GF-D8 (cell line): ENCODE data around the gene ASPHD2.

Source experiments
- DNase-seq: peaks from one replicate; lab custom pipeline; 2025; lab: John Stamatoyannopoulos, UW

Gene ASPHD2

DNA sequence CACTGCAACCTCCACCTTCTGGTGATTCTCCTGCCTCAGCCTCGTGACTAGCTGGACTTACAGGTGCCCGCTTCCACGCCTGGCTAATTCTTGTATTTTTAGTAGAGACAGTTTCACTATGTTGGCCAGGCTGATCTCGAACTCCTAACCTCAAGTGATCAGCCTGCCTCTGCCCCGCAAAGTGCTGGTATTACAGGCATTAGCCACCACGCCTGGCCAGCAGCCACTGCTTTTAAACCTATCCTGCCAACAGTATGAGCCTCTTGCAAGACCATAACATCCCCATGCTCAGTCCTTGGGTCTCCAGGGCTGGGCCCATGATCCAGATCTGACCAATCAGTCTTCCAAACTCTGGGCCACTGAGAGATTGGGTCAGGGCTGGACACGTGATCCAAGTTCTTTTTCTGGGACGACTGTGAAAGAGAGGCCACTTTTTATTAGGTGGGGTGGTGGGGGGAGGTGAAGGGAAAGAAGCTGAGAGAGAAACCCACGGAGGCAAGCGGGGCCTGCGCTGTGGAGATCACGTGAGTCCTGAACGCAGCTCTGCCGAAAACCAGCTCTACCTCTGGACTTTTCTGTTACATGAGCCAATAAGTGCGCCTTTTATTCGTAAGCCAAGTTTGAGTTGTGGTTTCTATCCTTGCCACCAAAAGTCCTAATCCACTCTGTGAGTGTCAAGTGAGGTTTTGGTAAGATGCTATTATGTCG is 17.9 kb downstream of the ASPHD2 start:
- no peak for DNase-seq

- DNase-seq = no peak
Observed at GRCh38 chr22:26447584-26448329, 18.7 kb downstream of the ASPHD2 start.

GRCh38 chr22:26448334-26448733 is 19.3 kb downstream of the ASPHD2 start:
- DNase-seq = no peak

- no peak for DNase-seq
Observed at GRCh38 chr22:26448941-26449340, 19.9 kb downstream of the ASPHD2 start.

GRCh38 chr22:26450453-26451185 is 21.6 kb downstream of the ASPHD2 start:
- no peak for DNase-seq

- no peak for DNase-seq
Observed at GRCh38 chr22:26452236-26453016, 23.4 kb downstream of the ASPHD2 start.

- no peak for DNase-seq
Observed at GRCh38 chr22:26453216-26453615, 24.2 kb downstream of the ASPHD2 start.

- no peak for DNase-seq
Observed at GRCh38 chr22:26453812-26454500, 24.9 kb downstream of the ASPHD2 start.

DNA sequence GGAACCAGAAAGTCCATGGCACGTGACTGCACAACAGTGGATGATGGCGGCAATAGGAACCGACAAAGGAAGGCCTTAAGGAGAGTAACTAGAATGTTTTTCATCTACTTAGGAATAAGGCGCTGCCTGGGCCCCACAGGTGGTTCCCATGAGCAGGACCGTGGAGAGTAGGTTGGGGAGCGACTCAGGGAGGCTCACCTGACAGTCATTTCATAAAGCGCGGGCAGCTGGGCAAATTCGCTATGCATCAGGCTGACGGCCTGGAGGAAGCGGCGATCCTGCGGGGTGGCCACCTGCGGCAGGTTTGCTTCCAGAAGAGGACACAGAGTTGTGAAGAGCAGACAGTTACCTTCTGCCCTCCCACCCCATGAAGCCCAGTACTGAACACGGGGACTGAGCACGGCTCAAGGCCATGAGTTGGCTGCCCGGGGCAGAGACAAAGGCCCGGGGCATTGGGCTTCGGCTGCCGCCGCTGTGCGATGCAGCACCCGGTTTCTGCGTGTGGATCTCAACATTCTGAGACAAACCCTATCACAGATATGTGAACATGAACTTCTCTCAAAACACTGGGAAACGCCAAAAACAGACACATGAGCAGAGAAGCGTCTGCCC is 28.7 kb downstream of the ASPHD2 start:
- DNase-seq = no peak

GRCh38 chr22:26460202-26460601 is 31.1 kb downstream of the ASPHD2 start:
- DNase-seq = no peak

GRCh38 chr22:26461188-26461810 is 32.2 kb downstream of the ASPHD2 start:
- no peak for DNase-seq

- DNase-seq = no peak
Observed at GRCh38 chr22:26462051-26462450, 33.0 kb downstream of the ASPHD2 start.

DNA sequence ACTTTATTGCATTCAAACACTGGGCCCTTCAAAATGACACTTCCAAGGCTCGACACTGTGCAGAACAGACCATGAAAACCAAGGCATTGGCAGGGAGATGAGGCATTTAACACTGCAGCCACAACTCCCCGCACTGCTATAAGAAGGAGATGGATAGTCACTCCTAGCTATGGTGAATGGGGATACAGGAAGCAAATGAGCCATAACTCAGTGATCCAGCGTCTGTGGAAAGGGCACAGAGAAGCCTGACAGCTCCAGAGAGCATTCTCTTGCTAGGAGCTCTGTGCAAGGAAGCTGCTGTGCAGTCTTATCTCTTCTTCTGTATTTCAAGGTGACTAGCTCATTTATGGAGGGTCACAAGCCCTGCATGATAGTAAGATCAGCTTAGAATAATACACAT is 33.6 kb downstream of the ASPHD2 start:
- DNase-seq = no peak

DNA sequence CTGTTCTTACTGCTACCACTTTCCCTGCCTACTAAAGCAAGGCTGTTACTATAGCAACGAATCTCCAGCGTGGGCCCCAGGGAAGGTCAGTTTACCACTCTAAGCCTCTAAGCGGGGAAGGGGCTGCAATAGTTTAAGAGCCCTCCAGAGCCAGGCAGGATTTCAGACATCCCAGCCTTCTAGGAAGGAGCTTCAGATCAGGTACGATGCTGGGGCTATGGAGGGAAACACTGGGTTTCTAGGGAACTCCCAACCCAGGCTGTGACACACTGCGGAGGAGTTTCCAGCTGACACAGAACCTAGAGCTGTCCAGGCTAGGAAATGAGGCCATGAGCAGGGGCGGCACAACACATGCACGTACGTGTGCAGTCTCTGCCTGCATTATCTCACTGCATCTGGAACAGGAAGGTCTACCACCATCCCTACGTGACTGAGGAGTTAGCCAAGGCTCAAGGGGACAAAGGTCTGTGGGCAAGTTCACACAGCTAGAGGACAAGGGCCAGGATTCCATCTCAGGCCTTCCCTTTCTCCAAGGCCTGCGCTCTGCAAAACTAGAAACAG is 34.1 kb downstream of the ASPHD2 start:
- DNase-seq = no peak

DNA sequence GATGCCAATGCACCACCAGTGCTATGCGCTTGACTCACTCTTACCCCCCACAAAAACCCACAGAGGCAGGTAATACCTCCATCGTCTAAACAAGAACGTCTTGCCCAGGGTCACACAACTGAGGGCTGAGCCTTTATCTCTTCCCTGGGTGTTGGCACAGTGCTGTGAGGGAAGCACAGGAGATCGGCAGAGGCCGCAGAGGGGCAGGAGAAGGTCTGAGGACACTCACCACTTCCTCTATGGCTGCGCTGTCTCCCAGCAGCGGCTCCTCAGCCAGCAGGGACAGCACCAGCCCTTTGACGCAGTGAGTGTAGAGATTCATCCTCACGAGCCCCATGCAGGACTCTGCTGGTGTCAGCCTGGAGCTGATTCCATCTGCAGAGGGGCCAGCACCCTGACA is 34.6 kb downstream of the ASPHD2 start:
- no peak for DNase-seq

DNA sequence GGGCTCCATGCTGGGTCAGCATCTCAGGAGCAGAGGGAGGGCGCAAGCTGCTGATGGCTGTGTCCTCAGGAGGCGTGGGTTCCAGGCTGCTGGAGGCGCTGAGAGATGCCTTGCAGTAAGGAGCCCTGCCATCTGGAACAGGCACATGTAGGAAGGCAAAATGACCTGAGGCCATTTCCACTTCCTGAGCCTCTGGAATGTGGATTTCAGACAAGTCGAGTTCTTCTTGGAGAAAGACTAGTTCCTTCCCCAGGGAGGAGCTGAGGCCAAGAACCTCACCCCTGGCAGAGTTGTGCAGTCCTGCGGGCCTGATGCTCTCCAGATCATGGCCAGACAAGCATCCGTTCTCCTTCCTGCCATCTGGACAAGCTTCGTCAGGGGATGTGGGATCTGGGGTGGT is 35.3 kb downstream of the ASPHD2 start:
- no peak for DNase-seq

- no peak for DNase-seq
Observed at GRCh38 chr22:26466196-26466595, 37.1 kb downstream of the ASPHD2 start.

DNA sequence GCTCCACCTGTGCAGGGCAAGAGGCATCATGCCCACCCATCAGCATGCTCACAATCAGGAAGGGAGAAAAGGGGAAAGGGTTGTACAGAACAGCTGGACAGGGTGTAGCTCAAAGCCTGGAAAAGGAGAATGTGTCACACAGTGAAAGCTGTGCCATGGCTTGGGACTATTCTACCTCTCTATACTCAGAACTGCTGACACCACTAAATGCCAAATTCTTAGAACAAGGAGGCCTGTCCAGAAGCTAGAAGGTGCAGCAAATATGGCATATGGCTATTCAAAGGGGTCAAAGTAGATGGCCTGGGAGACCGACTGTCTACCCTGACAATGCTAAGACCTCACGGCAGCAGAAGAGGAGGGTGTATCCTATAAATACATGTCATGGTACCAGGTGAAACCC is 41.7 kb downstream of the ASPHD2 start:
- DNase-seq = no peak

- no peak for DNase-seq
Observed at GRCh38 chr22:26471522-26471921, 42.5 kb downstream of the ASPHD2 start.

- DNase-seq = no peak
Observed at GRCh38 chr22:26474682-26475081, 45.6 kb downstream of the ASPHD2 start.
